Tibial artery (tissue), 4 donors: ENCODE data around the gene RGS17.

Experiments
- DNase-seq, 2 donors: peaks; one replicate each; pipeline ENCODE4 v3.0.0-alpha.2; 2019
- H3K27ac ChIP-seq, 2 donors: fragments of 200-600 bp; sonication (generic) in 1 of 2; 1 replicate in 1 of 2; 2 replicates in 1 of 2; pipeline ENCODE4 v1.5.1; 2018 to 2019; ENCODE audit warnings: mild to moderate bottlenecking in 1 of 2
- H3K27me3 ChIP-seq, 2 donors: fragments of 200-600 bp; sonication (generic) in 1 of 2; one replicate each; pipeline versions ENCODE4 v1.5.1 to v1.6.0; 2016 to 2019
- H3K36me3 ChIP-seq, 3 donors: fragments of 200-600 bp; sonication (generic) in 2 of 3; one replicate each; pipeline ENCODE4 v1.5.1; 2016 to 2019; ENCODE audit warnings: mild to moderate bottlenecking in 2 of 3
- H3K4me1 ChIP-seq, 4 donors: fragments of 200-600 bp; sonication (generic) in 2 of 4; 1 replicate in 3 of 4; 2 replicates in 1 of 4; pipeline ENCODE4 v1.5.1; 2016 to 2019
- H3K4me3 ChIP-seq, 2 donors: fragments of 200-600 bp; sonication (generic) in 1 of 2; 1 replicate in 1 of 2; 2 replicates in 1 of 2; pipeline ENCODE4 v1.5.1; 2018 to 2019; ENCODE audit warnings: mild to moderate bottlenecking in 2 of 2
- H3K9me3 ChIP-seq, 3 donors: fragments of 200-600 bp; sonication (generic) in 1 of 3; one replicate each; pipeline ENCODE4 v1.5.1; 2016 to 2019
- intact Hi-C: fragments of 100-400 bp; cut with DNase I; formaldehyde crosslinking; loops from one replicate; pipeline ENCODE4 v1.15.0; 2023; ENCODE audit warnings: low total_unique reads
- TF ChIP-seq, protein P1 (sequence below), 2 experiments: fragments of 200-600 bp in 1 of 2; fragments of 450-650 bp in 1 of 2; IDR thresholded peaks; one replicate each; pipeline ENCODE4 v1.5.1; 2017 to 2019; ENCODE audit warnings: antibody characterized with exemption in 2 of 2, mild to moderate bottlenecking in 1 of 2, moderate library complexity in 1 of 2

RGS17 gene

GRCh38 chr6:153031335-153031955, 99.6 kb downstream of the RGS17 start:
- H3K36me3 ChIP-seq = no peaks in the 10 kb centered on the region
- TF ChIP-seq, protein P1, sequence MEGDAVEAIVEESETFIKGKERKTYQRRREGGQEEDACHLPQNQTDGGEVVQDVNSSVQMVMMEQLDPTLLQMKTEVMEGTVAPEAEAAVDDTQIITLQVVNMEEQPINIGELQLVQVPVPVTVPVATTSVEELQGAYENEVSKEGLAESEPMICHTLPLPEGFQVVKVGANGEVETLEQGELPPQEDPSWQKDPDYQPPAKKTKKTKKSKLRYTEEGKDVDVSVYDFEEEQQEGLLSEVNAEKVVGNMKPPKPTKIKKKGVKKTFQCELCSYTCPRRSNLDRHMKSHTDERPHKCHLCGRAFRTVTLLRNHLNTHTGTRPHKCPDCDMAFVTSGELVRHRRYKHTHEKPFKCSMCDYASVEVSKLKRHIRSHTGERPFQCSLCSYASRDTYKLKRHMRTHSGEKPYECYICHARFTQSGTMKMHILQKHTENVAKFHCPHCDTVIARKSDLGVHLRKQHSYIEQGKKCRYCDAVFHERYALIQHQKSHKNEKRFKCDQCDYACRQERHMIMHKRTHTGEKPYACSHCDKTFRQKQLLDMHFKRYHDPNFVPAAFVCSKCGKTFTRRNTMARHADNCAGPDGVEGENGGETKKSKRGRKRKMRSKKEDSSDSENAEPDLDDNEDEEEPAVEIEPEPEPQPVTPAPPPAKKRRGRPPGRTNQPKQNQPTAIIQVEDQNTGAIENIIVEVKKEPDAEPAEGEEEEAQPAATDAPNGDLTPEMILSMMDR (IDR thresholded peaks at IDR 0.05) = no peak
- no peak overlapping the region for H3K4me3 ChIP-seq
- no peaks in the 10 kb centered on the region for H3K27me3 ChIP-seq
- no peaks in the 10 kb centered on the region for H3K4me1 ChIP-seq
- intact Hi-C loops = no loop called here
- no peaks in the 10 kb centered on the region for H3K9me3 ChIP-seq
- DNase-seq = no peak
- H3K27ac ChIP-seq = no peak overlapping the region

DNA sequence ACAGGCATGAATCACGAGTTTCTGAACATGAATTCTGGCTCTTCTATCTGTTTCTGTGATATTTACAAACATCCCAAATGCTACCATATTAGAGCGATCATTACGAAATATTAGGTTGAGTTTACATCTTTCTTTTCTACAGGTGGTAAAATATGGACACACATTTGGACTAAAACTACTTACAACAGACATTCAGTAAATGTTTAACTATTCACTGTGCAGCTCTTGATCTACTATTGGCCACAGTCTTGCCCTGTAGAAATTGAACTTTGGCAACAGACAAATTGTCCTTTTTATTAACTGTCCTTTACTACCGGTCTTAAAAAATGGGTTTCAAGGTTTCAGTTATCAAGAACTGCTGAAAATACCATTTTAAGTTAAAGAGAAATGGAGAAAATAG, 102.1 kb downstream of the RGS17 start:
- TF ChIP-seq, protein P1 (IDR thresholded peaks at IDR 0.05) = no peak
- H3K27ac ChIP-seq = no peak overlapping the region
- intact Hi-C loops = loop anchor here (10.0 kb wide), 1 partner anchor 74 kb away; no protein-coding TSS in a partner anchor
- H3K27me3 ChIP-seq = no peaks in the 10 kb centered on the region
- H3K4me1 ChIP-seq = peaks cover 0 to 3% (median 0%) of the 10 kb centered on the region in 4 donors
- no peaks in the 10 kb centered on the region for H3K9me3 ChIP-seq
- no peak overlapping the region for H3K4me3 ChIP-seq
- no peak for DNase-seq
- H3K36me3 ChIP-seq = no peaks in the 10 kb centered on the region

GRCh38 chr6:153028286-153028685, 102.8 kb downstream of the RGS17 start:
- no peaks in the 10 kb centered on the region for H3K9me3 ChIP-seq
- H3K27me3 ChIP-seq = no peaks in the 10 kb centered on the region
- peaks cover 0 to 3% (median 0%) of the 10 kb centered on the region in 4 donors for H3K4me1 ChIP-seq
- DNase-seq = no peak
- H3K4me3 ChIP-seq = no peak overlapping the region
- TF ChIP-seq, protein P1 (IDR thresholded peaks at IDR 0.05) = no peak
- no peak overlapping the region for H3K27ac ChIP-seq
- intact Hi-C loops = loop anchor here (10.0 kb wide), 1 partner anchor 73 kb away; no protein-coding TSS in a partner anchor
- no peaks in the 10 kb centered on the region for H3K36me3 ChIP-seq

- no peak overlapping the region for H3K27ac ChIP-seq
- intact Hi-C loops = loop anchor here (10.0 kb wide), 1 partner anchor 73 kb away; no protein-coding TSS in a partner anchor
- H3K4me3 ChIP-seq = no peak overlapping the region
- H3K9me3 ChIP-seq = no peaks in the 10 kb centered on the region
- no peaks in the 10 kb centered on the region for H3K36me3 ChIP-seq
- TF ChIP-seq, protein P1 (IDR thresholded peaks at IDR 0.05) = no peak
- DNase-seq = no peak
- H3K27me3 ChIP-seq = no peaks in the 10 kb centered on the region
- H3K4me1 ChIP-seq = peaks cover 0 to 3% (median 0%) of the 10 kb centered on the region in 4 donors
Observed at GRCh38 chr6:153027480-153027879, 103.6 kb downstream of the RGS17 start.

DNA sequence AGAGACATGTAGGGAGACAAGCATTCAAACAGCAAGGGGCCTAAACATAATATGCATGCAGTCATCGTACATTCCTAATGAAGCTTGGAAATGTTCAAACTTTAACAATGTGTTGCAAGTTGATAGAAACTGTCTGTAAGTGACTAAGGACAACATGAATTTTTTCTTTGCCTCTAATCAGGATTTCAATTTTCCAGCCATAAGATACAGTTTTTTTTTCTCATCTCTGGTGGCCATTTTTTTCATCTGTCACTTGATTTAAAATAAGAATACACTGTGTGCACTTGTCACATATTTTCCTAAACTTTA, 106.4 kb downstream of the RGS17 start:
- no peak for DNase-seq
- Histone ChIP-seq H3K4me3 (no peak overlapping the region), H3K9me3 (no peaks in the 10 kb centered on the region), H3K36me3 (no peaks in the 10 kb centered on the region), H3K27ac (no peak overlapping the region), H3K27me3 (no peaks in the 10 kb centered on the region), H3K4me1 (peaks cover 0 to 3% (median 0%) of the 10 kb centered on the region in 4 donors)
- intact Hi-C loops = loop anchor here (5.0 to 10.0 kb wide), 2 partner anchors 70 to 157 kb away; no protein-coding TSS in a partner anchor
- TF ChIP-seq, protein P1 (IDR thresholded peaks at IDR 0.05) = no peak
